ENCODE measurements around the gene SETBP1.

The SETBP1 gene

DNA sequence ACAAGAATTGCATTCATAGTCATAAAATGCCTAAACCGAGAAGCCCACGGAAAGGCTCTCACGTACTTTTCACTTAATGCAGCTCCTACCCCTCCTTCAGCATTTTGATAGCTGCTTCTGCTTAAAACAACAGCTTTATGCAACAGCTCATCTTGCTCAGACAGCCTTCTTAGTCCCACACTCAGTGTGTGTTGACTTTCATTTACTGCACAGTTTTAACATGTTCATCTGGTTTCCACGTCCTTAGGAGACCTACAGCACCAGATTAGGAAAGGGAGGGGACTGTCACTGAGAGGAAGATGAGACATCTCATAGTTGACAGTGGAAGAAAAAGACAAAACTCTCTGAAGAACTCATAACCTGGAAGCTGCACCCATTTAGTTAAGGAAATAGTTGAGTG lies 435.4 kb downstream of the SETBP1 start:
- no peak for TF ChIP-seq CTCF (IDR thresholded peaks at IDR 0.05; ENCODE audit: insufficient read depth, low read length, poor library complexity, severe bottlenecking)
- Histone ChIP-seq H3K4me3 (replicated peaks; ENCODE audit: low read depth, low read length) (no peak overlapping the region), H3K27me3 (replicated peaks; ENCODE audit: control insufficient read depth, insufficient read depth, low read length) (no peaks in the 10 kb centered on the region; the same call in 1 of the 2 replicates), H3K36me3 (ENCODE audit: control insufficient read depth, insufficient read depth, low read length) (no peaks in the 10 kb centered on the region)
- no peak for DNase-seq (ENCODE audit: extremely low read depth, insufficient read length)
